Measurements from ENCODE around the gene COPG2.

GRCh38 chr7:130471974-130472373 is 196.6 kb downstream of the COPG2 start:
- TF ChIP-seq CTCF (IDR thresholded peaks at IDR 0.05; ENCODE audit: poor library complexity, severe bottlenecking) (no peak), RAD21 (conservative IDR thresholded peaks at IDR 0.05) (no peak), EP300 (conservative IDR thresholded peaks at IDR 0.05; ENCODE audit: poor library complexity, severe bottlenecking) (no peak), POLR2AphosphoS5 (IDR thresholded peaks at IDR 0.05) (no peak), TAF1 (IDR thresholded peaks at IDR 0.05; ENCODE audit: low read depth) (no peak), EZH2 (IDR thresholded peaks at IDR 0.05; ENCODE audit: borderline replicate concordance, insufficient read depth, low read length, poor library complexity, severe bottlenecking) (no peak)
